H9 (cell line): ENCODE measurements around the gene F12. TPM values are rescaled to one million over a fixed set of nuclear protein-coding genes. Genes with fewer than 3 reads are reported as not detected.

Experiments used
- DNase-seq: peaks from one replicate; pipeline ENCODE4 v3.0.0-alpha.2; 2017
- H2AFZ ChIP-seq: one replicate; pipeline ENCODE4 v1.6.1; 2013; ENCODE audit warnings: mild to moderate bottlenecking, low read length, control low read depth, moderate library complexity
- H2AK5ac ChIP-seq: 2 replicates; pipeline ENCODE4 v1.6.1; 2013; ENCODE audit warnings: low read length, control low read depth, mixed read lengths; ENCODE audit not compliant: insufficient read length
- H2BK120ac ChIP-seq: one replicate; pipeline ENCODE4 v1.6.1; 2013; ENCODE audit warnings: low read depth, mild to moderate bottlenecking, low read length, control low read depth, inconsistent platforms; ENCODE audit not compliant: poor library complexity, severe bottlenecking
- H2BK12ac ChIP-seq: 2 replicates; pipeline ENCODE4 v1.6.1; 2013; ENCODE audit warnings: low read length, control low read depth, mixed read lengths, low read depth; ENCODE audit not compliant: insufficient read length
- H2BK15ac ChIP-seq: 2 replicates; pipeline ENCODE4 v1.6.1; 2013; ENCODE audit warnings: low read depth, low read length, control low read depth
- H2BK20ac ChIP-seq: one replicate; pipeline ENCODE4 v1.6.1; 2013; ENCODE audit warnings: low read depth, mild to moderate bottlenecking, low read length, control low read depth, inconsistent platforms; ENCODE audit not compliant: poor library complexity, severe bottlenecking
- H2BK5ac ChIP-seq: 2 replicates; pipeline ENCODE4 v1.6.1; 2013; ENCODE audit warnings: low read length, control low read depth, mixed read lengths; ENCODE audit not compliant: insufficient read length
- H3K14ac ChIP-seq: 2 replicates; pipeline ENCODE4 v1.6.1; 2013; ENCODE audit warnings: low read length, control low read depth; ENCODE audit not compliant: insufficient read depth
- H3K18ac ChIP-seq: 2 replicates; pipeline ENCODE4 v1.6.1; 2013; ENCODE audit warnings: low read depth, mild to moderate bottlenecking, mixed read lengths, low read length, control low read depth; ENCODE audit not compliant: insufficient read length
- H3K23ac ChIP-seq: 2 replicates; pipeline ENCODE4 v1.6.1; 2013; ENCODE audit warnings: low read length, control low read depth, mixed read lengths, low read depth; ENCODE audit not compliant: insufficient read length
- H3K23me2 ChIP-seq: 2 replicates; pipeline ENCODE4 v1.6.1; 2013; ENCODE audit warnings: low read depth, mild to moderate bottlenecking, mixed read lengths, low read length, control low read depth; ENCODE audit not compliant: insufficient read length, poor library complexity, severe bottlenecking
- H3K27ac ChIP-seq: 2 replicates; pipeline ENCODE4 v1.5.1; 2013; ENCODE audit warnings: low read length, control low read depth, mixed read lengths, low read depth; ENCODE audit not compliant: insufficient read length
- H3K27me3 ChIP-seq: 2 replicates; pipeline ENCODE4 v1.6.1; 2013; ENCODE audit warnings: low read length, control low read depth, inconsistent platforms; ENCODE audit not compliant: insufficient read depth
- H3K4ac ChIP-seq: 2 replicates; pipeline ENCODE4 v1.6.1; 2013; ENCODE audit warnings: low read depth, mild to moderate bottlenecking, control low read depth, inconsistent platforms, low read length, moderate library complexity
- H3K4me1 ChIP-seq: 2 replicates; pipeline ENCODE4 v1.6.1; 2013; ENCODE audit warnings: low read length, control low read depth, inconsistent platforms; ENCODE audit not compliant: insufficient read depth
- H3K4me2 ChIP-seq: 2 replicates; pipeline ENCODE4 v1.6.1; 2013; ENCODE audit warnings: low read length, control low read depth, mixed read lengths; ENCODE audit not compliant: insufficient read length, insufficient read depth
- H3K56ac ChIP-seq: 2 replicates; pipeline ENCODE4 v1.6.1; 2013; ENCODE audit warnings: low read depth, mild to moderate bottlenecking, mixed read lengths, low read length, control low read depth; ENCODE audit not compliant: insufficient read length
- H3K79me1 ChIP-seq: 2 replicates; pipeline ENCODE4 v1.6.1; 2013; ENCODE audit warnings: low read depth, mild to moderate bottlenecking, moderate library complexity, low read length, control low read depth, inconsistent platforms; ENCODE audit not compliant: insufficient read depth, poor library complexity, severe bottlenecking
- H3K79me2 ChIP-seq: 2 replicates; pipeline ENCODE4 v1.6.1; 2013; ENCODE audit warnings: low read length, control low read depth, inconsistent platforms; ENCODE audit not compliant: insufficient read depth
- H3K9ac ChIP-seq: 2 replicates; pipeline ENCODE4 v1.6.1; 2013; ENCODE audit warnings: low read length, control low read depth, mixed read lengths; ENCODE audit not compliant: insufficient read length; ENCODE audit errors: extremely low read depth
- H3K9me3 ChIP-seq: one replicate; pipeline ENCODE4 v1.6.1; 2013; ENCODE audit warnings: low read depth, low read length, inconsistent platforms; ENCODE audit not compliant: control insufficient read depth
- H3T11ph ChIP-seq: one replicate; pipeline ENCODE4 v1.6.1; 2013; ENCODE audit warnings: mild to moderate bottlenecking, low read length, control low read depth, inconsistent platforms
- H4K20me1 ChIP-seq: one replicate; pipeline ENCODE4 v1.6.1; 2013; ENCODE audit not compliant: control insufficient read depth, insufficient read length, insufficient read depth
- H4K5ac ChIP-seq: 2 replicates; pipeline ENCODE4 v1.6.1; 2013; ENCODE audit warnings: low read depth, mild to moderate bottlenecking, mixed read lengths, low read length, control low read depth; ENCODE audit not compliant: insufficient read length
- H4K8ac ChIP-seq: replicated peaks from 2 replicates; pipeline ENCODE4 v1.6.1; 2013; ENCODE audit warnings: low read length, control low read depth, mixed read lengths, low read depth; ENCODE audit not compliant: insufficient read length
- H4K91ac ChIP-seq: 2 replicates; pipeline ENCODE4 v1.6.1; 2013; ENCODE audit warnings: low read depth, mild to moderate bottlenecking, moderate library complexity, mixed read lengths, low read length, control low read depth; ENCODE audit not compliant: insufficient read length
- H3K27ac Mint-ChIP-seq, 3 experiments: 2 replicates in 2 of 3; 3 replicates in 1 of 3; pipeline ENCODE4 v1.8.0; 2020 to 2021; ENCODE audit warnings: mixed read lengths in 3 of 3, mild to moderate bottlenecking in 1 of 3, moderate library complexity in 1 of 3
- H3K27me3 Mint-ChIP-seq: 2 replicates; pipeline ENCODE4 v1.8.0; 2021; ENCODE audit warnings: low read depth, mild to moderate bottlenecking, moderate library complexity, mixed read lengths
- H3K36me3 Mint-ChIP-seq, 3 experiments: 2 replicates in 2 of 3; 3 replicates in 1 of 3; pipeline ENCODE4 v1.8.0; 2020 to 2021; ENCODE audit warnings: low read depth in 3 of 3, mixed read lengths in 3 of 3; ENCODE audit not compliant: insufficient read depth in 1 of 3
- H3K4me1 Mint-ChIP-seq, 2 experiments: 2 replicates each; pipeline ENCODE4 v1.8.0; 2020; ENCODE audit warnings: mixed read lengths in 2 of 2
- H3K4me3 Mint-ChIP-seq, 2 experiments: 2 replicates in 1 of 2; 3 replicates in 1 of 2; pipeline ENCODE4 v1.8.0; 2020 to 2021; ENCODE audit warnings: mild to moderate bottlenecking in 2 of 2, mixed read lengths in 2 of 2, moderate library complexity in 1 of 2
- H3K9me3 Mint-ChIP-seq, 2 experiments: 2 replicates in 1 of 2; 3 replicates in 1 of 2; pipeline ENCODE4 v1.8.0; 2020; ENCODE audit warnings: mild to moderate bottlenecking in 2 of 2, mixed read lengths in 2 of 2, moderate library complexity in 1 of 2
- CTCF ChIP-seq: fragments of 200-600 bp; sonication (generic); conservative IDR thresholded peaks from 3 replicates; pipeline ENCODE4 v1.8.0; 2021; ENCODE audit warnings: antibody characterized with exemption, mild to moderate bottlenecking
- WGBS: extraction: QIAGEN DNeasy Blood & Tissue Kit; methylation state at CpG from one replicate; pipeline ENCODE4 v1.1.7; 2013; ENCODE audit warnings: missing lambda C conversion rate, low lambda C conversion rate, mixed read lengths; ENCODE audit not compliant: insufficient read length; ENCODE audit errors: extremely low coverage; 5-methylcytosine and 5-hydroxymethylcytosine counted together
- total RNA-seq: library from RNA; stranded (reverse); gene quantifications from 2 replicates; pipeline ENCODE4 v1.2.1, GENCODE V29; 2021

F12 gene
- total RNA-seq, 1 experiment from 2014 or later = 3.5 TPM

DNA sequence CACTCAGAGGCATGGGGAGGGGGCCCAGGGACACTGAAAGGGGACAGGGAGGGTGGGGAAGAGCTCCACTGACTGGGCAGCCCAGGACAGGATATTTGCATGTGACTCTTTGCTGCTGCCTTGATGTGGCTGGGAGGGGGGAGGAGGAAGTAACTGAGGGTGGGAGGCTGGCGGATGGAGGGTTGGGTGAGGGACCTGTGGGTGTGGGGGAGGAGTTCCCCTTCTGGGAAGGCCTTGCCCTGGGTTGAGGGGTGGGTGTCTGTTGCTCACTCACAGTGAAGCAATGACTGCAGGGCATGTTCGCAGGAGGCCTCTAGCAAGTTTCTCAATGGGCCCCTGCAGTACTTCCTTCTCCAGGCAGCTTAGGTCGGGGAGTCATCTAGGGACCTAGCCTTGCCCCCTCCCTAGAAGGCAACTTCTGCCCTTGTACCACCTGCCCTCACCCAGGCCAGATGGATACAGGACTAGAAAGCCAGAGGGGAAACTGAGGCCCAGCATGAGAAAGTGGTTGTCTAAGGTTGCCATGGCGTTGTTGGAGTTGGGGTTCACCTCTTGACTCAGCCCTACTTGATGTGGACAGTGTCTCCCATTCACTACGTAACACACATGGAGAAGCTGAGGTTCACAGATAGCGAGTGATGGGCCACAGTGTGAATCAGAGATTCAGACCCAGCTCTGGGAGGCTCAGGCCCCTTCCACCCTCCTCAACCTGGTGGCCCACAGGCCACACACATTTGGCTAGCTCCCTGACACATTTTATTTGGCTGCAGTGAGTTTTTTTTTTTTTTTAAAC lies 20.1 kb upstream of the F12 start:
- Histone ChIP-seq H3K56ac (no peak overlapping the region), H3K27me3 (no peaks in the 10 kb centered on the region), H2BK15ac (no peak overlapping the region), H4K8ac (no peak overlapping the region), H3K79me1 (no peaks in the 10 kb centered on the region), H4K5ac (no peak overlapping the region), H3K79me2 (no peaks in the 10 kb centered on the region; the same call in 1 of the 2 replicates), H4K91ac (no peak overlapping the region), H3K4ac (no peak overlapping the region), H2BK12ac (no peak overlapping the region), H3K23ac (no peak overlapping the region), H3T11ph (no peak overlapping the region), H3K23me2 (peaks cover 4% of the 10 kb centered on the region), H3K9me3 (no peaks in the 10 kb centered on the region), H3K4me2 (no peak overlapping the region), H3K4me1 (no peaks in the 10 kb centered on the region; the same call in 1 of the 2 replicates), H4K20me1 (peaks cover 2% of the 10 kb centered on the region), H3K18ac (no peak overlapping the region), H2BK120ac (no peak overlapping the region), H2AK5ac (no peak overlapping the region), H2BK5ac (no peak overlapping the region), H2BK20ac (no peak overlapping the region), H3K14ac (no peak overlapping the region), H2AFZ (no peak overlapping the region), H3K9ac (no peak overlapping the region), H3K27ac (no peak overlapping the region)
- DNase-seq = no peak
- Mint-ChIP-seq H3K36me3 (peaks cover 4 to 34% (median 28%) of the 10 kb centered on the region in 3 experiments; a peak in 6 of 7 replicates), H3K4me1 (peaks cover 18 to 29% of the 10 kb centered on the region in 2 experiments), H3K9me3 (no peaks in the 10 kb centered on the region), H3K27me3 (peaks cover 1% of the 10 kb centered on the region; the same call in 1 of the 2 replicates), H3K4me3 (peak overlapping the region in 1 of 2 experiments; percentile 29; a peak in 2 of 5 replicates), H3K27ac (peak overlapping the region in 2 of 3 experiments; percentile 60 to 64; a peak in 2 of 7 replicates)
- WGBS = no CpG with 5 or more reads among the region's 6 CpGs
- TF ChIP-seq CTCF = no peak
